ENCODE results near the gene PDGFC.
"Not testable (repeated sequence)": the region's sequence is repeated elsewhere in the genome, so short reads cannot be mapped to it uniquely, and the experiment has no call there.

The PDGFC gene

DNA sequence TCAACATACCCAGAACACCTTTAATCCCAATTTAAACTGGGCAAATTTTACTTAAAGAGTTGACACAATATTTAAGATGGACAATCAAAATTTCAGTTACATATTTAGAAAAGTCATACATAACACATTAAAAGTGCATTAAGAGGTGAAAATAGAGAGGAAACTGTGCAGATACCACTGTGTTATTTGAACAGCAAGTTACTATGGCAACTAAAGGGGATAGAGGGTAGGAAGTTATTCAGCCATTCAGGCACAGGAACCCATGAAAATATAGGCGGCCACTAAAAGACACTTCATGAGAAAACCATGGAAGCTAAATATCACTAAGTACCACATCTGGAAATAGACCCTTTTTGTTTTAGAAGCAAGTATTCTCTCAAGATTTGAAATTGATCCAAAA lies 75.1 kb downstream of the PDGFC start:
- no peak for DNase-seq

DNA sequence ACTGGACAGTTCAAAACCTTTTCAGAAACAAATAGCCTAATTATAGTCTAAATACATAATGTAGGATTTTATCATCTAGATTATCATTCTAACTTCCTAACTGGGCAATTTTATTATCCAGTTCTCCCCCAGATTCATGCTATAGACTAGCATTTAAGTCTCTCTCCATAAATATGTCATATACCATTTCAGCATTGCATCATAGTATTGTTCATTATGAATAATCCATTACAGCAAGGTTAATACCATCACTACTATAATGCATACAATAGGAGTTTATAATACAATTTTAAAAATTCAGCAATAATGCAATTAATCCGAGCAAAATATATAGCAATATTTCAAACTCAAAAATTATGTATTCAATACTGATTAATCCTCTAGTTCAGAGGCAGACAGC lies 77.4 kb downstream of the PDGFC start:
- DNase-seq: no peak

DNA sequence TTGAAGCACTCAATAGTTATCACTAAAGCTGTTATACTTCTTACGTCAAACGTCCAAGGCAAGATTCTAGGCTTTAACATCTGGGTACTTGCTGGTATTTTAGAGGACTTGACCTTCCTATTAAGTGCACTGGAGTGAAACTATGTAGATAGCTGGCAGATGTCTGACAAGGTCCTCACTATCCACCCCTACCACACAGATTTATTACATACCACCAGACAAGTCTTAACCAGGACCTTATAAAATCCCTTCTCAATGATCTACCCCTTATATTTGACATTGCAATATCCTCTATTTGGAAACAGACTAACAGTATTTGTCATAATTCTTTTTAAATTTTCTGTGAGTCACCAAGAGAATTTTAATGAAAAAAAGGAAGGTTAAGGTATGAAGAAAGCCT lies 78.8 kb downstream of the PDGFC start:
- no peak for DNase-seq

DNA sequence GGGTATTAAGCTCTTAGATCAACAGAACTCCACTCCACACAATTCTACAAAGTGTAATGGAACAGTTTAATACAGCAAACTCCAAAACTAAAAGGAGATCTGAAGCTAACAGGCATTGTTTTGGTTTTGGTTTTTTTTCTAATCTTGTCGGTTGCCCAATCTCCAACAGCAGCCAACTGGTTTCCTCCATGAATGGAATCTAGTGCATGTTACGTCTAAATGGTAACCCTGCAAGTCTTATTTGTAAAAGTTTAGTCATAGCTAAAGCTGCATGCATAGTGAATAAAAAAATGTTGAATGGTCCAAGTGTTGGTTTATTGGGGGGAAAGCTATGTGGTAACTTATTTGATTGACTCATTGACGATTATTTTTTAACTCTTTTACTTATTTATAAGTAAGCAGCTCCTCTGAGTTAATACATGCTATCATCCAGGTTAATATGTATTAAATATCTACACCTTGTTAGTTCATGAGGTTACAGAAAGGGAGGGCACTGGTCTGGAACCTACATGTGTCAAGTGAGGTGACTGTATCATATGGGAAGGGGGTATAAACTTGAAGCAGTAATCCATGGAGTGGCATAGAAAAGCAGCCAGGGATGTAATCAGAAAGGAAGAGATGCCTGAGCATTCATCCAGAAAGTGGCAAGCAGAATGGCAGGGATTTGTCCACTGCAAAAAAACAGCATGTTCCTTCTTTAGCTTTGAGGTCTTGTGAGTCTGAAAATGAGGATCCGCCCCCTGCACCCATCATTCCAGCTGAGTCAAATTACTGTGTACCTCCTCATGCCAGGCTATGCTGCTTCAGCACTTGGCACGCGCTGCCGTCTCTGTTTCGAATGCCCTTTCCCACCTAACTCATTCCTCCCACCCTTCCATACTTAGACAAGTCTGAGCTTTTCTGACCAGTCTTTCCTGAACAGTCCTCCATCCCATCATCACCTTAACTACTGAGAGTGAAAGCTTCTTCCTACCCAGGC lies 81.7 kb downstream of the PDGFC start:
- no peak for DNase-seq

- DNase-seq: no peak
These were observed 82.8 kb downstream of the PDGFC start for GRCh38 chr4:156888762-156889161.

DNA sequence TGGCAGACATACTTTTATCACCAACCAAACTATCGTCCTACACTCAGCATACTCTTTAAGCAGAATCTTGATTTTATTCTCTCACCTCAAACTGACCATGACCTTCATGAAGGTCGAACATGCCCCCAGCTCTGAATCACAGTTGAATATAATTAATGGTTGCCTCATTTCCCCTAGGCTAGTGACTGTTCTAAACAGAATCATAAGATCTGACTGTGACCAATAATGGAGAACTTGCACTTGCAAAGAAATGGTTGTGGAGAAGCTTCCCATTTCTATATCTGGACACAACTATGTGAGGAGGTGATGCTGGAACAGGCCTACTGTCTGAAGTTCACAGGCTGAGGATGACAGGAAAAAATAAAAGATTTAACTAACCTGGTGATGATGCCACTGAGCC lies 85.1 kb downstream of the PDGFC start:
- DNase-seq: no peak

DNA sequence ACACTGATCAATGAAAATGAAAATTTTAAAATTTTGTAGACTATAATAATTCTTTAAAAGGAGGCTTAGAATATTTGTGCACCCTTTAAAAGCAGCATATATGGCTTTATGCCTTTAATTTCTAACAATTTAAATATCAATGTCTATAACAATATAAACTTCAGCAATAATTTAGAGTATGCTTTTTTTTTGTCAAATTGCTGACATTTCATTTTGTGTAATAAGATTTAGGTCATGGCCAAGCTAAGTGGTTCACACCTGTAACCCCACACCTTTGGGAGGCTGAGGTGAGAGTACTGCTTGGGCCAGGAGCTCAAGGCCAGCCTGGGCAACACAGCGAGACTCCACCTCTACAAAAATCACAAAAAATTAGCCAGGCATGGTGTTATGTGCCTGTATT lies 86.2 kb downstream of the PDGFC start:
- no peak for DNase-seq

- no peak for DNase-seq
These were observed 87.4 kb downstream of the PDGFC start for GRCh38 chr4:156884183-156884582.

- no peak for DNase-seq
These were observed 95.9 kb downstream of the PDGFC start for GRCh38 chr4:156875704-156876103.

GRCh38 chr4:156875055-156875454 lies 96.5 kb downstream of the PDGFC start:
- no peak for DNase-seq

DNA sequence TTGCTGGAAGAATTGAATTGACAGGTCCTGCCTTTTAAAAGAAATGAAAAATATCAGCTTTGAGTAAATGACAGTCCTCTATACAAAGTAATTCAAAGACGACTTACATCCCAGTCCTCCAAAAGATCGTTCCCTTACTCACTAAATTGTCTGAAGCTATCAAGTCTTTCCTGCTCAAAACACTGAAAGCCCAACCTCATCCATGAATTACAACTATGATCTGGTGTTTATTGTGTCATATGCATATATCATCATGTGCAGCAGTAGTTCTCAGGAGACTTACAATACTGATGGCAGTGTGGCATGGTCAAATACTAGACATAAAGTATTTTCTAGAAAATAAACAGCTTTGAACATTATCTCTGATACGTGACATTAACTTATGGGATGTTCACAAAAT lies 97.8 kb downstream of the PDGFC start:
- DNase-seq: no peak

DNA sequence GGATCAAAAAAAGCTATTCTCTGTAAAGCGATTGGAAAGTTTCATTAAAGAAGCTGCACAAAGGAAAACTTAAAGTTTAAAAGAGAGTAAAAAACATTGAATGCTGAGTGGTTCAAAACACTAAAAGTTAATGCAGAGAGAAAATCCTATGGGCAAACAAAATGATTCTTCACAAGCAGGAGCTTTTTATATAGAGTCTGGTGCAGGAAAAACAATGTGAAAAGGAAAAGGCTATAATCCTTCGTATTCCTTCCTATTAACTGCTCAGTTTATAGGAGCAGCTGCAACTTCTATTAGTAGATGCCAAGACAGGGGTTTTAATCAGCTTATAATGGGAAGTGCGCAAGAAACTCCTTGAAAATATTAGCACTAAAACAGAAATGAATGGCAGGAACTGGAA lies 100.7 kb downstream of the PDGFC start:
- no peak for DNase-seq

- no peak for DNase-seq
These were observed 101.5 kb downstream of the PDGFC start for GRCh38 chr4:156870131-156870530.

GRCh38 chr4:156866088-156866487 lies 105.5 kb downstream of the PDGFC start:
- not testable (repeated sequence) for DNase-seq

- no peak for DNase-seq
These were observed 106.1 kb downstream of the PDGFC start for GRCh38 chr4:156865451-156865850.

DNA sequence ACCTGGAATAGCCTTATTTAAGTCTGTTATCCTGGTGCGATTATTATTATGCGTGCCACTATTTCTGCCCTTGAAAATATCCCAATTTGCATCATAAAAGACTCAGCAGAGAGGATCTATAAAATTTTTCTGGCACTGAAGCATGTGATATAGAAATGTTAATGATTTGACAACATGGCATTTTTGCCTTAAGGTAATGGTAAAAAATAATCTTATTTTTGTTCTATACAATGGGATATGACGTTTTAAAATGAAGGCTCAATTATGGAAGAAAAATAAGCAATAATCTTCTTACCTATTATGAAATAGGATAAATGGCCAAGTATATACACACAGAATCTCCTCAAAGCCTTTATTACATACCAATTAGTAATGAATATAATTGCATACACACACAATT lies 113.5 kb downstream of the PDGFC start:
- no peak for DNase-seq

GRCh38 chr4:156838761-156839160 lies 132.8 kb downstream of the PDGFC start:
- no peak for DNase-seq

DNA sequence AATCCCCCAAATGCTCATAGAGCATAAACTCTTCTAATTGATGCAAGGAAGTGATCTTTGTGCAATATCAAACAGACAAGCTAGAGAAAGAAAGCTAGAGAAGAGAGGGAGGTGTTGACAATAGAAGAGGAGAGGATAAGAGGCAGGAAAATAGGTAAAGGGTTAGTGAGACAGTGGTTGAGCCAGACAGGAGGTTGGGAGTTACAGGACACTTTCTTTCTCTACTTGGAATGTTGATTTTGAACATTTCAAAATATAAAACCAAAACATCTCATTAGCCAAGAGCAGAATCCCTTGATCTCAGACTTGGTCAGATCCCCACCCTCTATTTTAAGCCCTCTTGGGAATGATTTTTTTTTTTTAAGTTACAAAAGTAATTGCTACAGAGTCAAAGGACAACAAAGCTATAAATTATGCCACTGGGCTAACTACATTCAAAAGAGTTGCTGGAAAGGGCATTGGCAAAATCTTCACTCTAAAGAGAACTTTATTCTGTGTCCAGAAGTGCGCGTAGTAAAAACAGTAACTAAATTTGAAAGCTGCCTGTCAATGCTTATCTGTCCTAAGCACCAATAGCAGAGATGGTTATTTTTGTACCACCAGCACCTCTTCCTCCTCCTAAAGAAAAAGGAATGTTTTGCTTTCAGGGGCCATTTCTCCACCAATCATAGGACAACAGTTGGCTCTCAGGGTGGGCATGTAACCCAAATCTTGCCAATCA lies 133.8 kb downstream of the PDGFC start:
- no peak for DNase-seq

DNA sequence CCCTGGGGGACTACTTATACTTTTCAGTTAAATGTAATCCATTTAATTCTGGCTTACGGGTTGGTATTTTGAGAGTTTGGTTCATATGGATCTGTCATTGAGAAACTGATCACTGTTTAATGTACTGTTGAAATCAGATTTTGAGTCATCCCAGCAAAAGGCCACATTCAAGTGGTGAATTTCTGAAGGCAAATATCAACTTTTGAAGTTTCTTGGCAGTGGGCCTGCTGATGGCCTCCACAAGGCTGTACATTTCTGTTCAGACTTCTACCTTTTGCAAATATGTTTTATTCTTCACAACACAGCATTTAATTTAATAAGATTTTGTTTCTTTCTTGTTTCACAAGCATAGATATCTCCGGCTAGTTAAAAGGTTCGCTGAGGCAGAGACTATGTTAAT lies 138.7 kb downstream of the PDGFC start:
- DNase-seq: no peak

GRCh38 chr4:156830351-156830750 lies 141.2 kb downstream of the PDGFC start:
- DNase-seq: no peak

DNA sequence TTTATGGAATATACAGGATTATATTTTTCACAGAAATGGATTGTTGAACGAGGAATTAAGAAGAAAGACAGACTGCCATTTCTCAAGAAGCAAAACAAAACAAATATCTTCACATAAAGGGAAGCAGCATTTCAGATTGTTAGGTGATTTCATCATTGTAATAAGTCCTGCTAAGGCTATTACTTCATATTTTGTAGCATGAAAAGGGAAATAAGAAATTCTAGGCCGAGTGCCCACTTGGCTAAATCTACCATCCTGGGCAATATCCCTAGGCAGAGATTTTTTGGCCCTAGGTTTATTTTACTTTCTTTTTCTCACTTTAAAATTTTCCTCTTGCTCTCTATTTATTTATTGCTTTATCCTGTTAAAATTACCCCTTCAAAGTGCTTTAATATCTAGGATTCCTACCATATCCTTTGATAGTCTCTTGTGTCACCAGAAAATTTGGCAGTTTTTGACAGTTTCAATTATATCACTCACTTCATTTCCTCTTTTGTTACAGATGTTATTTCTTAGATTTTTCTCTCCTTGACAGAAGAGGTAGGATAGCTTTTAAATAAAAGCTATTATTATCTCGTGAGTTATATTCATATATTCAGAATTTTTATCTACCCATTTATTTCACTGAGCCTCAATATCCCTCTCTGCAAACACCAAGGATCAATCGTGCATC lies 142.3 kb downstream of the PDGFC start:
- no peak for DNase-seq

DNA sequence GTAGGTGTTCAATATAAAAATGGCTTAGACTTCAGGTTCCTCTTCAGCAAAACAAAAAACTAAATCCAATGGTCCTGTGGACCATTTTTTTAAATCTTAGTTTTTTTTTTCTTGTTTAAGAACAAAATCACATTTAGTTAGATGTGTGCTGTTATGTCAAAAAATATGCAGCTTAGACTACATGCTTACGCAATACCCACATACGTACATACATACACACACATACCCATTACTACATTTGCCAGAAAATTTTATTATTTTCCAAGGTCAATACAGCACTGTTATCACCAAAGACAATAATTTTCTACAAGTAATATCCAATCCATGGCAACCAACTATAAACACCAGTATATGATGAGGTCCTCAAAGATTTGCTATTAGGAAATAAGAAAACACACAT lies 144.1 kb downstream of the PDGFC start:
- DNase-seq: no peak

DNA sequence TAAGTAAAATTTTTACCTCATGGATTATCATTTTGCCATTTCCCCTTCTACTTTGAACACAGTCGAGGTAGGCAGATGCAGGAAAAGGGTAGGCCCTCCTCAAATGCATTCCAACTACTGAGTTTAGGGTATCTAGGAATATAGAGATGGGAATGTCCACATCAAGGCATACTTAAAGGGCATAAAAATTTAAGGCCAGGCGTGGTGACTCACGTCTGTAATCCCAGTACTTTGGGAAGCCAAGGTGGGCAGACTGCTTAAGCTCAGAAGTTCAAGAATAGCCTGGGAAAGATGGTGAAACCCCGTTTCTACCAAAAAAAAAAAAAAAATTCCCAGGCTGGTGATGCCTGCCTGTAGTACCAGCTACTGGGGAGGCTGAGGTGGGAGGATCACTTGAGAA lies 146.5 kb downstream of the PDGFC start:
- DNase-seq: no peak
